Gastrocnemius medialis (tissue), 4 donors: ENCODE data around the gene SLC44A2.

Source experiments
- CTCF ChIP-seq, 5 experiments: fragments of 450-650 bp in 3 of 5; fragments of 200-600 bp in 2 of 5; sonication (generic) in 2 of 5; IDR thresholded peaks in 4 of 5; conservative IDR thresholded peaks in 1 of 5; 1 replicate in 4 of 5; 2 replicates in 1 of 5; pipeline ENCODE4 v1.5.1; 2016 to 2019; ENCODE audit warnings: antibody characterized with exemption in 5 of 5, mild to moderate bottlenecking in 3 of 5, moderate library complexity in 3 of 5
- POLR2A ChIP-seq, 2 donors: fragments of 450-650 bp; IDR thresholded peaks; one replicate each; pipeline ENCODE4 v1.6.1; 2017; ENCODE audit warnings: antibody characterized with exemption in 2 of 2, mild to moderate bottlenecking in 2 of 2, moderate library complexity in 2 of 2

DNA sequence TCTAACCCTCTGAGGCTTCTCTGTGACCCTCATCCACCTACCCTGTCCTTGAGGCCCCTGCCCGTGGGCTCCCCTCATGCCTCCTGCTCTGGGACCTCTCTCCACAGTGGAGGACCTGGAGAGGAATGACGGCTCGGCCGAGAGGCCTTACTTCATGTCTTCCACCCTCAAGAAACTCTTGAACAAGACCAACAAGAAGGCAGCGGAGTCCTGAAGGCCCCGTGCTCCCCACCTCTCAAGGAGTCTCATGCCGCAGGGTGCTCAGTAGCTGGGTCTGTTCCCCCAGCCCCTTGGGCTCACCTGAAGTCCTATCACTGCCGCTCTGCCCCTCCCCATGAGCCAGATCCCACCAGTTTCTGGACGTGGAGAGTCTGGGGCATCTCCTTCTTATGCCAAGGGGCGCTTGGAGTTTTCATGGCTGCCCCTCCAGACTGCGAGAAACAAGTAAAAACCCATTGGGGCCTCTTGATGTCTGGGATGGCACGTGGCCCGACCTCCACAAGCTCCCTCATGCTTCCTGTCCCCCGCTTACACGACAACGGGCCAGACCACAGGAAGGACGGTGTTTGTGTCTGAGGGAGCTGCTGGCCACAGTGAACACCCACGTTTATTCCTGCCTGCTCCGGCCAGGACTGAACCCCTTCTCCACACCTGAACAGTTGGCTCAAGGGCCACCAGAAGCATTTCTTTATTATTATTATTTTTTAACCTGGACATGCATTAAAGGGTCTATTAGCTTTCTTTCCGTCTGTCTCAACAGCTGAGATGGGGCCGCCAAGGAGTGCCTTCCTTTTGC is 18.0 kb downstream of the SLC44A2 start:
- TF ChIP-seq CTCF (IDR thresholded peaks at IDR 0.05 in 4 of 5, conservative IDR thresholded peaks at IDR 0.05 in 1 of 5) = no peak
- no peak for TF ChIP-seq POLR2A (IDR thresholded peaks at IDR 0.05)
